ENCODE measurements around the gene SUSD3. TPM values are rescaled to one million over a fixed set of nuclear protein-coding genes. Genes with fewer than 3 reads are reported as not detected.

Gene SUSD3
- total RNA-seq, 1 experiment from 2014 or later = not detected

DNA sequence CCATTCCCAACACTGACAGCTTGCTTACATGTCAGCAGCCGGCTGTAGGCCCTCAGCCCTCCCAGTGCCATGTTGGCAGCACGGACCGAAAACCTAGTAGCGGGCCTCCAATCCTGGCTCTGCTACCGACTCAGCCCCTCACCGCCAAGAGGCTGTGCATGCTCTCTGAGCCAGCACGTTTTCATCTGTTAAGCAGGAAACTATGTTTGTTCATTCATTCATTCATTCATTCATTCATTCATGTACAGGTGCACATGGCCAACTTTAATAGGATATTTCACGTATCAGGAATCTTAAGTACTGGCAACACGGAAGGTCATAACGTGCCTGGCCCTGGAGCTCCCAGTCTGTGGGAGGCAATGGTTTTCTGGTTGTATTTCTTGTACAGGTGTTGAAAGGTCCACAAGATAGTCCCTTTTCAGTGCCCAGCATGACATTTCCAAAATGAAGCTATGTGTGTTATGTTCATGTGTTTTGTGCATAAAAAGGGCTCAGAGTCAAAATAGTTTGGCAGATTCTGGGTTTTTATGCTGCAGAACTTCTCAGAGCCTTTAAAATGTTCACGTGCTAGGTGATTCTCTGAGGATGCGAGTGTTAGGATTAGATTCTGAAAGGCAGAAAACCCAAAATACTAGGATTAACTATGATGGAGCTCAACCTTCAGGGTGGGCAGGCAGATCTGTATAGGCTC, 17.7 kb downstream of the SUSD3 start:
- no TSS peak for BruUV-seq (replicated peaks)
- no peak for TF ChIP-seq EZH2 (IDR thresholded peaks at IDR 0.05; ENCODE audit: borderline replicate concordance, low read depth, low read length, poor library complexity, severe bottlenecking)
- TF ChIP-seq, protein P1, sequence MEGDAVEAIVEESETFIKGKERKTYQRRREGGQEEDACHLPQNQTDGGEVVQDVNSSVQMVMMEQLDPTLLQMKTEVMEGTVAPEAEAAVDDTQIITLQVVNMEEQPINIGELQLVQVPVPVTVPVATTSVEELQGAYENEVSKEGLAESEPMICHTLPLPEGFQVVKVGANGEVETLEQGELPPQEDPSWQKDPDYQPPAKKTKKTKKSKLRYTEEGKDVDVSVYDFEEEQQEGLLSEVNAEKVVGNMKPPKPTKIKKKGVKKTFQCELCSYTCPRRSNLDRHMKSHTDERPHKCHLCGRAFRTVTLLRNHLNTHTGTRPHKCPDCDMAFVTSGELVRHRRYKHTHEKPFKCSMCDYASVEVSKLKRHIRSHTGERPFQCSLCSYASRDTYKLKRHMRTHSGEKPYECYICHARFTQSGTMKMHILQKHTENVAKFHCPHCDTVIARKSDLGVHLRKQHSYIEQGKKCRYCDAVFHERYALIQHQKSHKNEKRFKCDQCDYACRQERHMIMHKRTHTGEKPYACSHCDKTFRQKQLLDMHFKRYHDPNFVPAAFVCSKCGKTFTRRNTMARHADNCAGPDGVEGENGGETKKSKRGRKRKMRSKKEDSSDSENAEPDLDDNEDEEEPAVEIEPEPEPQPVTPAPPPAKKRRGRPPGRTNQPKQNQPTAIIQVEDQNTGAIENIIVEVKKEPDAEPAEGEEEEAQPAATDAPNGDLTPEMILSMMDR (conservative IDR thresholded peaks at IDR 0.05; ENCODE audit: low read depth, low read length) = no peak
- Histone ChIP-seq H3K27me3 (replicated peaks; ENCODE audit: insufficient read depth, low read depth, low read length, poor library complexity) (no peaks in the 10 kb centered on the region), H3K4me3 (ENCODE audit: low read depth, low read length, poor library complexity, severe bottlenecking) (no peak overlapping the region), H3K27ac (ENCODE audit: low read depth, low read length, poor library complexity, severe bottlenecking) (no peak overlapping the region), H3K9me3 (ENCODE audit: low read depth, low read length, poor library complexity, severe bottlenecking) (no peaks in the 10 kb centered on the region), H3K36me3 (ENCODE audit: insufficient read depth, low read length, poor library complexity, severe bottlenecking) (no peaks in the 10 kb centered on the region), H3K4me1 (ENCODE audit: insufficient read depth, low read length, poor library complexity, severe bottlenecking) (peaks cover 7% of the 10 kb centered on the region)
- intact Hi-C loops (cut with micrococcal nuclease; ENCODE audit: unreplicated experiment) = no loop called here
- POLR2A ChIA-PET (ENCODE audit: low non-redundant PET) = no interaction called here
- CTCF ChIA-PET = no interaction called here
- no peak for DNase-seq (ENCODE audit: low spot score)

DNA sequence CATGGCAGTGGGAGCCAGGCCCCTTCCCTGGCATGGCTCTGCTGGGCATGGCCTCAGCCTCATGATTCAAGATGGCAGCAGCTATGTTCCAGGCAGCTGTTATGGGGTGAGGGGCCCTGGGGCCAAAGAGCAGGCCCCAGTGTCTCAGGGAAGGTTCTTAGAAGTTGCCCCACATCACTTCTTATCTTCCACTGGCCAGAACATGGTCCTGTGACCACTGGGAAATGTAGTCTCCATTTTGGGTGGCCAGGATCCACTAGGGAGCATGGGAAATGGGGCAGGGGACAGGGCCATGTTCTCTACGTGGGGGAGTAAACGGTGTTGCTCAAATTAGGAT, 18.3 kb downstream of the SUSD3 start:
- peaks cover 7% of the 10 kb centered on the region for H3K4me1 ChIP-seq (ENCODE audit: insufficient read depth, low read length, poor library complexity, severe bottlenecking)
- no peaks in the 10 kb centered on the region for H3K27me3 ChIP-seq (replicated peaks; ENCODE audit: insufficient read depth, low read depth, low read length, poor library complexity)
- CTCF ChIA-PET = no interaction called here
- TF ChIP-seq, protein P1 (conservative IDR thresholded peaks at IDR 0.05; ENCODE audit: low read depth, low read length) = no peak
- TF ChIP-seq EZH2 (IDR thresholded peaks at IDR 0.05; ENCODE audit: borderline replicate concordance, low read depth, low read length, poor library complexity, severe bottlenecking) = no peak
- no peaks in the 10 kb centered on the region for H3K36me3 ChIP-seq (ENCODE audit: insufficient read depth, low read length, poor library complexity, severe bottlenecking)
- no peak for DNase-seq (ENCODE audit: low spot score)
- no peaks in the 10 kb centered on the region for H3K9me3 ChIP-seq (ENCODE audit: low read depth, low read length, poor library complexity, severe bottlenecking)
- intact Hi-C loops (cut with micrococcal nuclease; ENCODE audit: unreplicated experiment) = no loop called here
- H3K27ac ChIP-seq (ENCODE audit: low read depth, low read length, poor library complexity, severe bottlenecking) = no peak overlapping the region
- POLR2A ChIA-PET (ENCODE audit: low non-redundant PET) = no interaction called here
- BruUV-seq (replicated peaks) = no TSS peak
- no peak overlapping the region for H3K4me3 ChIP-seq (ENCODE audit: low read depth, low read length, poor library complexity, severe bottlenecking)

DNA sequence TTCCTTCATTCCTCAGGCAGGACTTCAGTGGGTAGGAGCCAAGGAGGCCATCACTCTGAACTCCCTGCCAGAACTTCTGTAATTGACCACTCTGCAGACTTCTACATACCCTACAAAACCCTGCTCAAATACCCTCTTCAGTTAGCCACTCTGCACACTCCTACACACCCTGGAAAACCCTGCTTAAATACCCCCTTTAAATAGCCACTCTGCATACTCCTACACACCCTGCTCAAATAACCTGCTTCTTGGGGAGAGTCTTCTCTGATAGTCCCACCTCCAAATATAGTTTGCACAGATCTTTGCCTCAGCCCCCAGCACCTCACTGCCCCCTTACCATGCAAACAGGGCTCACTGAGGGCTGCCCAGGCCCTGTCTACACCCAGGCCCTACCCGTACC, 18.9 kb downstream of the SUSD3 start:
- TF ChIP-seq, protein P1 (conservative IDR thresholded peaks at IDR 0.05; ENCODE audit: low read depth, low read length) = no peak
- TF ChIP-seq EZH2 (IDR thresholded peaks at IDR 0.05; ENCODE audit: borderline replicate concordance, low read depth, low read length, poor library complexity, severe bottlenecking) = no peak
- H3K27ac ChIP-seq (ENCODE audit: low read depth, low read length, poor library complexity, severe bottlenecking) = no peak overlapping the region
- H3K4me1 ChIP-seq (ENCODE audit: insufficient read depth, low read length, poor library complexity, severe bottlenecking) = peaks cover 4% of the 10 kb centered on the region
- intact Hi-C loops (cut with micrococcal nuclease; ENCODE audit: unreplicated experiment) = no loop called here
- H3K36me3 ChIP-seq (ENCODE audit: insufficient read depth, low read length, poor library complexity, severe bottlenecking) = no peaks in the 10 kb centered on the region
- H3K4me3 ChIP-seq (ENCODE audit: low read depth, low read length, poor library complexity, severe bottlenecking) = no peak overlapping the region
- CTCF ChIA-PET = no interaction called here
- POLR2A ChIA-PET (ENCODE audit: low non-redundant PET) = no interaction called here
- BruUV-seq (replicated peaks) = no TSS peak
- no peaks in the 10 kb centered on the region for H3K9me3 ChIP-seq (ENCODE audit: low read depth, low read length, poor library complexity, severe bottlenecking)
- DNase-seq (ENCODE audit: low spot score) = no peak
- H3K27me3 ChIP-seq (replicated peaks; ENCODE audit: insufficient read depth, low read depth, low read length, poor library complexity) = no peaks in the 10 kb centered on the region

All from A673 (cell line).